Fibroblast of lung (primary cell): Measurements from ENCODE around the gene FAM151A. TPM values are rescaled to one million over a fixed set of nuclear protein-coding genes. Genes with fewer than 3 reads are reported as not detected.
A peak's percentile ranks its signal among the peaks of the same experiment; 100 is the strongest.

Experiments
- DNase-seq, 2 donors: peaks; one replicate each; pipeline versions ENCODE4 v3.0.0 to v3.0.0-alpha.2; 2010; ENCODE audit warnings: low read depth in 2 of 2
- H2AFZ ChIP-seq: 2 replicates; pipeline ENCODE4 v1.5.1; 2012; ENCODE audit warnings: low read length, control low read depth, inconsistent platforms
- H3K27ac ChIP-seq: 2 replicates; pipeline ENCODE4 v1.5.1; 2011; ENCODE audit warnings: low read length, control low read depth; ENCODE audit not compliant: insufficient read depth
- H3K27me3 ChIP-seq: 2 replicates; pipeline ENCODE4 v1.5.1; 2011; ENCODE audit warnings: mild to moderate bottlenecking, low read length; ENCODE audit not compliant: control insufficient read depth, insufficient read depth
- H3K36me3 ChIP-seq: 2 replicates; pipeline ENCODE4 v1.5.1; 2011; ENCODE audit warnings: low read length; ENCODE audit not compliant: control insufficient read depth, insufficient read depth
- H3K4me1 ChIP-seq: 2 replicates; pipeline ENCODE4 v1.5.1; 2011; ENCODE audit warnings: low read length; ENCODE audit not compliant: control insufficient read depth, insufficient read depth; ENCODE audit errors: extremely low read depth
- H3K4me2 ChIP-seq: 2 replicates; pipeline ENCODE4 v1.5.1; 2011; ENCODE audit warnings: low read length, control low read depth; ENCODE audit not compliant: insufficient read depth; ENCODE audit errors: extremely low read depth
- H3K4me3 ChIP-seq, 4 experiments: fragments of 200-600 bp in 1 of 4; sonication (generic) in 1 of 4; replicated peaks in 1 of 4; 2 replicates each; pipeline ENCODE4 v1.5.1; 2011 to 2016; ENCODE audit warnings: low read length in 4 of 4, low read depth in 3 of 4, mild to moderate bottlenecking in 3 of 4, control low read depth in 2 of 4, inconsistent platforms in 1 of 4, mixed read lengths in 1 of 4; ENCODE audit not compliant: insufficient read depth in 1 of 4; ENCODE audit errors: control extremely low read depth in 1 of 4
- H3K79me2 ChIP-seq: 2 replicates; pipeline ENCODE4 v1.5.1; 2012; ENCODE audit warnings: mild to moderate bottlenecking, low read length, inconsistent platforms; ENCODE audit not compliant: control insufficient read depth, insufficient read depth
- H3K9ac ChIP-seq: 2 replicates; pipeline ENCODE4 v1.5.1; 2011; ENCODE audit warnings: mild to moderate bottlenecking, low read length, control low read depth; ENCODE audit not compliant: insufficient read depth
- H3K9me3 ChIP-seq: 2 replicates; pipeline ENCODE4 v1.5.1; 2012; ENCODE audit warnings: low read depth, low read length; ENCODE audit not compliant: control insufficient read depth, insufficient read depth
- H4K20me1 ChIP-seq: 2 replicates; pipeline ENCODE4 v1.5.1; 2011; ENCODE audit warnings: low read length; ENCODE audit not compliant: control insufficient read depth, insufficient read depth; ENCODE audit errors: extremely low read depth
- CTCF ChIP-seq, 2 donors: IDR thresholded peaks in 1 of 2; conservative IDR thresholded peaks in 1 of 2; 1 replicate in 1 of 2; 2 replicates in 1 of 2; pipeline ENCODE4 v1.5.1; 2011 to 2012; ENCODE audit warnings: low read length in 2 of 2, control low read depth in 1 of 2, inconsistent platforms in 1 of 2, low read depth in 1 of 2, mild to moderate bottlenecking in 1 of 2
- EZH2 ChIP-seq: IDR thresholded peaks from 2 replicates; pipeline ENCODE4 v1.5.1; 2012; ENCODE audit warnings: low read length, control low read depth, mild to moderate bottlenecking; ENCODE audit errors: missing control alignments
- polyA plus RNA-seq, 2 donors: library from polyadenylated mRNA; depleted of rRNA in 1 of 2; stranded (reverse) in 1 of 2; unstranded in 1 of 2; fragments of >200 nt; gene quantifications; 2 replicates each; pipeline ENCODE4 v1.2.1, GENCODE V29; 2011 to 2012; ENCODE audit warnings: missing spikeins in 1 of 2
- total RNA-seq: library from RNA; depleted of rRNA; stranded (reverse); fragments of >200 nt; gene quantifications from 2 replicates; pipeline ENCODE4 v1.2.1, GENCODE V29; 2014

The FAM151A gene
- total and polyA plus RNA-seq, 2 donors (not counting 1 experiment from before 2014, with no cell fraction given) = not detected

- Histone ChIP-seq H3K4me1 (no peaks in the 10 kb centered on the region), H4K20me1 (no peaks in the 10 kb centered on the region), H3K27me3 (no peaks in the 10 kb centered on the region), H3K79me2 (no peaks in the 10 kb centered on the region), H3K4me3 (no peak overlapping the region), H3K9ac (no peak overlapping the region), H3K27ac (no peak overlapping the region), H3K36me3 (no peaks in the 10 kb centered on the region), H3K9me3 (no peaks in the 10 kb centered on the region), H3K4me2 (no peak overlapping the region), H2AFZ (no peak overlapping the region)
- no peak for DNase-seq
- TF ChIP-seq EZH2 (no peak), CTCF (conservative IDR thresholded peaks at IDR 0.05 in 1 of 2, IDR thresholded peaks at IDR 0.05 in 1 of 2; ENCODE audit: low read depth in 1 of 2, low read length in 2 of 2) (no peak)
Observed at GRCh38 chr1:54570161-54570560, 53.2 kb downstream of the FAM151A start.

DNA sequence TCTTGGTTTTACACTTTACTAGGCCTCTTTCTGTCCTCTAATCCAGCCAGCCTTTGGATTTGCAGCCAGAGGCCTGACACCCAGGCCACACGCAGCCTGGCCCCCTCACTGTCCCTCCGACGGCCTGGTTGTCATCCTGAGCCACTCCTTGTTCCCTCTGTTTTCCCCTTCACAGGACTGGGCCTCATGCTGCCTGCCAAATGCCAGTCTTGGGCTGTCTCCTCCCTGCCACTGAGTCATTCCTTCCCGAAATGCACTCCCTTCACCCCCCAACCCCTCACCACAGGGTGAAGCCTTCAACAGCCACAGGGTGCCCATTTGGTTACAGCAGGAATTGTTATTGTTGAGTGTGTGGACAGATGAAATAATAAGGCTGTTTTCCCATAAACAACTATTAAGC, 54.0 kb downstream of the FAM151A start:
- Histone ChIP-seq H4K20me1 (no peaks in the 10 kb centered on the region), H3K27me3 (no peaks in the 10 kb centered on the region), H3K9ac (no peak overlapping the region), H3K4me1 (no peaks in the 10 kb centered on the region), H3K27ac (no peak overlapping the region), H3K36me3 (no peaks in the 10 kb centered on the region), H3K9me3 (no peaks in the 10 kb centered on the region), H3K79me2 (no peaks in the 10 kb centered on the region), H3K4me3 (no peak overlapping the region), H3K4me2 (no peak overlapping the region), H2AFZ (no peak overlapping the region)
- peak; percentile 15 to 29 for DNase-seq
- TF ChIP-seq EZH2 (no peak), CTCF (conservative IDR thresholded peaks at IDR 0.05 in 1 of 2, IDR thresholded peaks at IDR 0.05 in 1 of 2; ENCODE audit: low read depth in 1 of 2, low read length in 2 of 2) (no peak)

DNA sequence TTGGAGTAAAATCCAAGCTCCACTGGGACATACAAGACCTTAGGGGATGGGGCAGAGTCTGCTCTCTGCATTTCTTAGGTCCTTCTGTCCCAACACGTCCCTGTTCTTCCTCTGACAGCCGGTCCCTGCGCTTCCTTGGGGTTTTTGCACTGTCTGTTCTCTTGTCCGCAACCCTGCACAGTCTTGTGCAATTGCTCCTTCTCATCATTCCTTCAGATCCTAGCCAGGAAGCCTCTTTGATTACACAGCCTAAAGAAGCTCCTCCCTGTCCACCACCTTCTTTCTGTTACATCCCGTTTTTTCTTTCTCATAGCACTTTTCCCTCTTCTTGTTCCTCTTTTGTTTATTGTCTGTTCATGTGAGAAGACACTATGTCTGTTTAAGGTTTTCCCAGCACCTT, 55.4 kb downstream of the FAM151A start:
- H3K9ac ChIP-seq = no peak overlapping the region
- no peaks in the 10 kb centered on the region for H4K20me1 ChIP-seq
- H3K4me3 ChIP-seq = no peak overlapping the region
- no peaks in the 10 kb centered on the region for H3K36me3 ChIP-seq
- no peak overlapping the region for H3K27ac ChIP-seq
- H2AFZ ChIP-seq = no peak overlapping the region
- no peaks in the 10 kb centered on the region for H3K79me2 ChIP-seq
- no peak overlapping the region for H3K4me2 ChIP-seq
- TF ChIP-seq CTCF (conservative IDR thresholded peaks at IDR 0.05 in 1 of 2, IDR thresholded peaks at IDR 0.05 in 1 of 2; ENCODE audit: low read depth in 1 of 2, low read length in 2 of 2) (no peak), EZH2 (no peak)
- H3K4me1 ChIP-seq = no peaks in the 10 kb centered on the region
- no peak for DNase-seq
- H3K9me3 ChIP-seq = no peaks in the 10 kb centered on the region
- H3K27me3 ChIP-seq = no peaks in the 10 kb centered on the region
